H1 (cell line): ENCODE measurements around the gene POLDIP2. TPM values are rescaled to one million over a fixed set of nuclear protein-coding genes. Genes with fewer than 3 reads are reported as not detected.

ENCODE experiments used
- CTCF ChIA-PET: fragments of 300-600 bp; sonication (Branson Sonifier 250); formaldehyde crosslinking; loops from one replicate; lab custom pipeline; 2021; ENCODE audit not compliant: partially characterized antibody; lab: Charles Lee
- POLR2A ChIA-PET: fragments of 300-600 bp; sonication (Branson Sonifier 250); formaldehyde crosslinking; loops from one replicate; lab custom pipeline; 2021; ENCODE audit warnings: inconsistent platforms; ENCODE audit not compliant: partially characterized antibody; lab: Charles Lee
- DNase-seq, 2 experiments: peaks; one replicate each; pipeline versions ENCODE4 v3.0.0 to v3.0.0-alpha.2; 2010 to 2022; ENCODE audit warnings: low spot score in 2 of 2, low read depth in 1 of 2, mixed read lengths in 1 of 2
- FAIRE-seq: peaks from 2 replicates; lab custom pipeline; 2011; peaks lifted over from hg19 to GRCh38; lab: Jason Lieb, UNC
- H2AFZ ChIP-seq: 2 replicates; pipeline ENCODE4 v1.8.1; 2012; ENCODE audit warnings: low read length, inconsistent platforms
- H2AK5ac ChIP-seq: 2 replicates; pipeline ENCODE4 v1.6.1; 2013; ENCODE audit warnings: low read depth, low read length
- H2BK120ac ChIP-seq: replicated peaks from 2 replicates; pipeline ENCODE3; 2013; ENCODE audit warnings: low read depth, low read length, inconsistent platforms
- H2BK12ac ChIP-seq: 2 replicates; pipeline ENCODE4 v1.6.1; 2013; ENCODE audit warnings: low read depth, low read length
- H2BK15ac ChIP-seq: 2 replicates; pipeline ENCODE4 v1.6.1; 2013; ENCODE audit warnings: low read length
- H2BK20ac ChIP-seq: 2 replicates; pipeline ENCODE4 v1.6.1; 2013; ENCODE audit warnings: low read length
- H2BK5ac ChIP-seq: 2 replicates; pipeline ENCODE4 v1.6.1; 2013; ENCODE audit warnings: low read depth, low read length
- H3K14ac ChIP-seq: 2 replicates; pipeline ENCODE4 v1.6.1; 2013; ENCODE audit warnings: inconsistent platforms; ENCODE audit not compliant: insufficient read length
- H3K18ac ChIP-seq: 2 replicates; pipeline ENCODE4 v1.6.1; 2013; ENCODE audit warnings: low read length; ENCODE audit errors: extremely low read depth
- H3K23ac ChIP-seq: 2 replicates; pipeline ENCODE4 v1.6.1; 2013; ENCODE audit warnings: inconsistent platforms; ENCODE audit not compliant: insufficient read length
- H3K23me2 ChIP-seq: 2 replicates; pipeline ENCODE4 v1.6.1; 2013; ENCODE audit warnings: low read depth, low read length
- H3K27ac ChIP-seq: 2 replicates; pipeline ENCODE4 v1.6.1; 2011; ENCODE audit warnings: low read depth, low read length, inconsistent platforms
- H3K27me3 ChIP-seq, 4 experiments: replicated peaks in 1 of 4; 1 replicate in 1 of 4; 2 replicates in 3 of 4; pipeline versions ENCODE4 v1.6.1 to v1.8.1; 2011 to 2013; ENCODE audit warnings: low read length in 3 of 4, mild to moderate bottlenecking in 3 of 4, inconsistent platforms in 2 of 4, mixed read lengths in 2 of 4, moderate library complexity in 1 of 4; ENCODE audit not compliant: control insufficient read depth in 3 of 4, insufficient read depth in 3 of 4; ENCODE audit errors: extremely low read depth in 1 of 4
- H3K36me3 ChIP-seq, 4 experiments: 2 replicates each; pipeline versions ENCODE4 v1.6.1 to v1.8.1; 2011 to 2013; ENCODE audit warnings: mild to moderate bottlenecking in 4 of 4, low read length in 3 of 4, moderate library complexity in 2 of 4, control low read depth in 1 of 4, inconsistent platforms in 1 of 4; ENCODE audit not compliant: insufficient read depth in 4 of 4, control insufficient read depth in 2 of 4
- H3K4ac ChIP-seq: replicated peaks from 2 replicates; pipeline ENCODE3; 2013; ENCODE audit warnings: low read length, low read depth, mixed read lengths, inconsistent platforms; ENCODE audit not compliant: insufficient read length
- H3K4me1 ChIP-seq, 4 experiments: replicated peaks in 1 of 4; 1 replicate in 1 of 4; 2 replicates in 3 of 4; pipeline versions ENCODE4 v1.6.1 to v1.8.1; 2011 to 2013; ENCODE audit warnings: low read length in 3 of 4, inconsistent platforms in 2 of 4, mixed read lengths in 1 of 4; ENCODE audit not compliant: insufficient read depth in 4 of 4, control insufficient read depth in 3 of 4
- H3K4me2 ChIP-seq, 2 experiments: 2 replicates each; pipeline versions ENCODE4 v1.6.1 to v1.8.1; 2011 to 2013; ENCODE audit warnings: low read depth in 2 of 2, low read length in 2 of 2, control low read depth in 1 of 2, inconsistent platforms in 1 of 2, mild to moderate bottlenecking in 1 of 2; ENCODE audit not compliant: insufficient read depth in 1 of 2
- H3K4me3 ChIP-seq, 4 experiments: fragments of 200-600, 300-600 bp in 1 of 4; sonication (generic), shearing (Covaris generic), sonication (Bioruptor Twin) in 1 of 4; 2 replicates each; pipeline versions ENCODE4 v1.5.1 to v1.8.1; 2011 to 2016; ENCODE audit warnings: low read length in 4 of 4, low read depth in 3 of 4, control low read depth in 2 of 4, inconsistent platforms in 2 of 4, mild to moderate bottlenecking in 2 of 4, mixed read lengths in 1 of 4, moderate library complexity in 1 of 4; ENCODE audit not compliant: insufficient read depth in 2 of 4; ENCODE audit errors: extremely low read depth in 1 of 4
- H3K56ac ChIP-seq: replicated peaks from 2 replicates; pipeline ENCODE3; 2013; ENCODE audit warnings: low read depth, mild to moderate bottlenecking, mixed read lengths, low read length, inconsistent platforms; ENCODE audit not compliant: insufficient read length
- H3K79me1 ChIP-seq: 2 replicates; pipeline ENCODE4 v1.6.1; 2013; ENCODE audit warnings: low read depth, low read length, control low read depth
- H3K79me2 ChIP-seq, 2 experiments: 2 replicates each; pipeline versions ENCODE4 v1.6.1 to v1.8.1; 2012 to 2013; ENCODE audit warnings: low read length in 2 of 2, mild to moderate bottlenecking in 2 of 2, inconsistent platforms in 1 of 2; ENCODE audit not compliant: insufficient read depth in 2 of 2, control insufficient read depth in 1 of 2
- H3K9ac ChIP-seq, 4 experiments: replicated peaks in 1 of 4; 1 replicate in 1 of 4; 2 replicates in 3 of 4; pipeline versions ENCODE4 v1.6.1 to v1.8.1; 2011 to 2013; ENCODE audit warnings: low read depth in 3 of 4, low read length in 3 of 4, control low read depth in 2 of 4, mild to moderate bottlenecking in 2 of 4, moderate library complexity in 2 of 4, inconsistent platforms in 1 of 4; ENCODE audit errors: extremely low read depth in 1 of 4
- H3K9me3 ChIP-seq, 2 experiments: 2 replicates each; pipeline versions ENCODE4 v1.6.1 to v1.8.1; 2012 to 2013; ENCODE audit warnings: mild to moderate bottlenecking in 2 of 2, moderate library complexity in 2 of 2, control low read depth in 1 of 2, inconsistent platforms in 1 of 2, low read depth in 1 of 2, low read length in 1 of 2, mixed read lengths in 1 of 2; ENCODE audit not compliant: insufficient read depth in 2 of 2
- H4K20me1 ChIP-seq, 2 experiments: replicated peaks in 1 of 2; 2 replicates each; pipeline versions ENCODE3 to v1.8.1; 2011 to 2013; ENCODE audit warnings: inconsistent platforms in 2 of 2, low read length in 2 of 2, mild to moderate bottlenecking in 1 of 2; ENCODE audit not compliant: insufficient read depth in 2 of 2, control insufficient read depth in 1 of 2
- H4K5ac ChIP-seq: 2 replicates; pipeline ENCODE4 v1.6.1; 2013; ENCODE audit warnings: low read length, low read depth, mixed read lengths, inconsistent platforms; ENCODE audit not compliant: insufficient read length
- H4K8ac ChIP-seq: 2 replicates; pipeline ENCODE4 v1.8.0; 2013; ENCODE audit warnings: mild to moderate bottlenecking, moderate library complexity, low read length, inconsistent platforms; ENCODE audit not compliant: insufficient read depth; ENCODE audit errors: extremely low read depth
- H4K91ac ChIP-seq: replicated peaks from 2 replicates; pipeline ENCODE3; 2013; ENCODE audit warnings: low read length, mixed read lengths, inconsistent platforms; ENCODE audit not compliant: insufficient read length
- WGBS, 2 experiments: shearing (Covaris generic) in 1 of 2; methylation state at CpG; one replicate each; pipeline versions ENCODE4 v1.1.6 to v1.1.7; 2013 to 2015; ENCODE audit warnings: low lambda C conversion rate in 2 of 2, mixed read lengths in 2 of 2, inconsistent platforms in 1 of 2, low coverage in 1 of 2, missing lambda C conversion rate in 1 of 2; ENCODE audit not compliant: insufficient replicate concordance in 2 of 2, insufficient coverage in 1 of 2, insufficient read length in 1 of 2; ENCODE audit errors: extremely low coverage in 1 of 2, missing lambda C conversion rate in 1 of 2; 5-methylcytosine and 5-hydroxymethylcytosine counted together
- polyA plus RNA-seq, 7 experiments: library from polyadenylated mRNA; depleted of rRNA in 3 of 7; stranded (reverse) in 5 of 7; unstranded in 2 of 7; fragments of >200 nt in 5 of 7; fragments of 200-250 nt in 2 of 7; gene quantifications; 1 replicate in 5 of 7; 2 replicates in 1 of 7; 4 replicates in 1 of 7; pipeline versions ENCODE4 v1.2.1 to v1.2.3, GENCODE V29; 2011 to 2013; ENCODE audit warnings: missing spikeins in 2 of 7, mixed read lengths in 2 of 7
- total RNA-seq: library from RNA; stranded (reverse); fragmentation: NEBNext Ultra II Directional; extraction: Animal tissue kit (Norgen Biotek cat#: 25700); gene quantifications from 2 replicates; pipeline ENCODE4 v1.2.1, GENCODE V29; 2021
- TF ChIP-seq, protein P1 (sequence below): IDR thresholded peaks from 2 replicates; pipeline ENCODE4 v1.6.1; 2012; ENCODE audit warnings: inconsistent platforms

The POLDIP2 gene
- total and polyA plus RNA-seq, 2 of the 8 experiments (the other 6 are each of a cell fraction or from before 2014, with no cell fraction given), result 74.0 to 76.1 TPM

DNA sequence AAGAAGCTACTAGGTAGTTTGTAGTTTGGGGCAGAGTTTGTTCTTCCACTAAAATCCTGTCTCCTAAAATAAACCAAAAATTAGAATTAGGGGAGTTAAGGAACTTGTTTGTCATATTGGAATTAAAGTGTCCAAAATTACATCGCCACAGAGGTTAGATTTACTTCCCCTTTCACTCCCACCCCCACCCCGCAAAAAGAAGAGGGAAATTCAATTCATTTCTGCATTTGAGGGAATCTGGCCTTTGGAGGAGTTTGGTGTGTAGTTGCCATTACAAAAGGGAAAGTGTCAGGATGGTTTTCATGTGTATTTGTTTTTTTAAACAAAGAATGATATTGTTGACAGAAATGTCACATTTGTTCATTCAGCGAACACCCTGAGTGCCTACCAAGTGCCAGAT lies 32.5 kb downstream of the POLDIP2 start:
- Histone ChIP-seq H2BK120ac (no peak overlapping the region), H3K9ac (no peak overlapping the region), H3K18ac (no peak overlapping the region), H3K4ac (no peak overlapping the region), H4K5ac (no peak overlapping the region), H4K20me1 (peaks cover 6 to 22% of the 10 kb centered on the region in 2 experiments), H3K36me3 (peaks cover 10 to 44% (median 32%) of the 10 kb centered on the region in 4 experiments), H2BK5ac (no peak overlapping the region), H2AFZ (no peak overlapping the region), H3K4me3 (no peak overlapping the region), H3K23me2 (peaks cover 2% of the 10 kb centered on the region; the same call in 1 of the 2 replicates), H2BK15ac (no peak overlapping the region), H3K9me3 (no peaks in the 10 kb centered on the region), H3K27ac (no peak overlapping the region), H3K79me2 (peaks cover 35 to 70% of the 10 kb centered on the region in 2 experiments), H3K23ac (no peak overlapping the region), H2AK5ac (no peak overlapping the region), H2BK20ac (no peak overlapping the region), H3K56ac (no peak overlapping the region), H3K79me1 (0 out of 2 replicates have a peak, but pooled peaks cover 4% of the 10 kb centered on the region), H3K4me1 (peaks cover 0 to 7% (median 3%) of the 10 kb centered on the region in 4 experiments; a peak in 2 of 7 replicates), H3K14ac (no peak overlapping the region), H4K91ac (no peak overlapping the region), H3K4me2 (no peak overlapping the region), H4K8ac (no peak overlapping the region), H2BK12ac (no peak overlapping the region), H3K27me3 (no peaks in the 10 kb centered on the region)
- FAIRE-seq (no peak), DNase-seq (no peak)
- CTCF ChIA-PET, result no interaction called here
- TF ChIP-seq, protein P1, sequence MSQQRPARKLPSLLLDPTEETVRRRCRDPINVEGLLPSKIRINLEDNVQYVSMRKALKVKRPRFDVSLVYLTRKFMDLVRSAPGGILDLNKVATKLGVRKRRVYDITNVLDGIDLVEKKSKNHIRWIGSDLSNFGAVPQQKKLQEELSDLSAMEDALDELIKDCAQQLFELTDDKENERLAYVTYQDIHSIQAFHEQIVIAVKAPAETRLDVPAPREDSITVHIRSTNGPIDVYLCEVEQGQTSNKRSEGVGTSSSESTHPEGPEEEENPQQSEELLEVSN, result no peak
- POLR2A ChIA-PET, result interaction anchor here (0.7 to 2.1 kb wide), 4 partner anchors 10 to 33 kb away, joined by 3 to 8 read pairs (median 5); partner anchors contain the start of genes IFT20, POLDIP2 and TNFAIP1
- 90% methylated on average over 3 of the region's 3 CpGs; no CpG with 5 or more reads in 1 of the 2 experiments for WGBS, 2 experiments
